Caki2 (cell line): ENCODE data around the gene SLX4. TPM values are rescaled to one million over a fixed set of nuclear protein-coding genes. Genes with fewer than 3 reads are reported as not detected.

Experiments
- DNase-seq: peaks from one replicate; pipeline ENCODE4 v3.0.0-alpha.2; 2015; ENCODE audit warnings: low read depth
- in situ Hi-C: cut with HindIII; loops from 2 replicates; pipeline ENCODE4 v1.10.0; 2016; ENCODE audit warnings: low sequenced_read_pairs, low pct_unique_long_range_greater_than_20kb, mixed read lengths
- total RNA-seq: library from RNA; depleted of rRNA; stranded (reverse); fragments of >200 nt; shearing (Covaris generic); gene quantifications from 2 replicates; pipeline ENCODE4 v1.2.3, GENCODE V29; 2014; ENCODE audit warnings: low replicate concordance

Gene SLX4
- total RNA-seq, 1 experiment from 2014 or later: 4.8 TPM

- in situ Hi-C loops: no loop called here
- no peak for DNase-seq
Observed at GRCh38 chr16:3607161-3607560, 4.2 kb downstream of the SLX4 start.

DNA sequence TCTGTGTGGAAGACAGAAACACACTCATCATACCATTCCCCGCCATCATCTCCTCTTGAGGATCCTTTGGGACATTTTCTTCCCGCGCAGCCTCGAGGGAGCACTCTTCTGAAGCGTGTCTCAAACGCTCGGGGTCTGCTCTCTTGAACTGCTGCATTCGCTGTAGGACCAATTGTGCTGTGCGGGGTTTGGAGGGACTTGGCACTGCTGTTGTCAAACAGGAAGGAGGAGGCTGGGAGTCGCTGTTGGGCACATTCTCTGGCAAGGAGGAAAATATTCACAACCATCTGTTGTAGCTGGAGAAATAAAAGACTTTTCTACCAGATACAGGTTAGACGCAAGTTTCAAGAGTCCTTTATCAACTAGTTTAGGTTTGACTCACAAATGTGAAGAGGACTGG is 5.0 kb downstream of the SLX4 start:
- no peak for DNase-seq
- in situ Hi-C loops: no loop called here

- in situ Hi-C loops: no loop called here
- DNase-seq: no peak
Observed at GRCh38 chr16:3602320-3602653, 9.1 kb downstream of the SLX4 start.

DNA sequence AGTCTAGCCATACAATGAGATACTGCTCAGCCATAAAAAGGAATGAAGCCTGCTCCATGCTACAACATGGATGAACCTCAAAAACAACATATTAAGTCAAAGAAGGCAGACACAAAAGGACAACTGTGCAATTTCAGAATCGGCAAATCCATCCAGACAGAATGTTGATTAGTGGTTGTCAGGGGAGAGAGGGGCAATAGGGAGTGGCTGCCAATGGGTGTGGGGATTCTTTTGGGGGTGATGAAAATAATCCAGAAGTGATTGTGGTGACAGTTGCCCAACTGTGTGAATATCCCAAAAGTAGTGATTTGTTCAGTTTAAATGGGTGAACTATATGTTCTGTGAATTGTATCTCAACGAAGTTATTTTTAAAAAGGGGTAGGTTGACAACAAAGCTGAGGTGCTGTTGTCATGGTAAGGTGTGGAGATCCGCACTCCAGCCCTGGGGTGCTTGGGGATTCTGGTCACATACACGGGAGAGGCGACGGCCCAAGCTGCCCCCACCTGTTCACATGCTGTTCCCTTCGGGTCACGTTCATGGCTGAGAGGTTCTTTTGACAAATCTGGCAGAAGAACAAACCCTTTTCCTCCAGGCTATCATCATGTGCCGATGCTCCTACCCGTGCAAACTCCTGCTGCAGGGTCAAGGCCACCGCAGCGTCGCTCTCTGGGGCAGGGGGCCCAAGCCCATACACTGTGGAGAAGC is 9.6 kb downstream of the SLX4 start:
- no peak for DNase-seq
- in situ Hi-C loops: no loop called here

GRCh38 chr16:3599922-3600321 is 11.5 kb downstream of the SLX4 start:
- in situ Hi-C loops: no loop called here
- no peak for DNase-seq

- in situ Hi-C loops: no loop called here
- DNase-seq: no peak
Observed at GRCh38 chr16:3599121-3599520, 12.3 kb downstream of the SLX4 start.

DNA sequence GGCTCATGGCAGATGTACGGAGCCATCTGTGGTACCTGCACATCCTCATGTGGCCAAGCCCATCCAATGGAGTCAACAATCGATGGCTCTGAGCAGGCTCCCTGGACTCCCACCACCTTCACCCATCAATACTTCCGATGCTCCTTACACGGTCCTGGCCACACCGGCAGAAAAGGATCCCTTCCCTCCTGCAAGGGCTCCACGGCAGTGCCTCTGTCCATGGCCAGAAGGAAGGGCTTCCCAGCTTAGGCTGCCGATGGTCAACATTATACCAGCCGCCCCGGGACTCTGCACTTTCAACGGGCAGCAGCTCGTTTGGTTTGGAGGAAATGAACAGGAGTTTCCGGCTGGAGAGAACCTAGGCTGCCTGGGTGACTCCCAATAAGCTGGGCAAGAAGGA is 13.2 kb downstream of the SLX4 start:
- in situ Hi-C loops: no loop called here
- no peak for DNase-seq

DNA sequence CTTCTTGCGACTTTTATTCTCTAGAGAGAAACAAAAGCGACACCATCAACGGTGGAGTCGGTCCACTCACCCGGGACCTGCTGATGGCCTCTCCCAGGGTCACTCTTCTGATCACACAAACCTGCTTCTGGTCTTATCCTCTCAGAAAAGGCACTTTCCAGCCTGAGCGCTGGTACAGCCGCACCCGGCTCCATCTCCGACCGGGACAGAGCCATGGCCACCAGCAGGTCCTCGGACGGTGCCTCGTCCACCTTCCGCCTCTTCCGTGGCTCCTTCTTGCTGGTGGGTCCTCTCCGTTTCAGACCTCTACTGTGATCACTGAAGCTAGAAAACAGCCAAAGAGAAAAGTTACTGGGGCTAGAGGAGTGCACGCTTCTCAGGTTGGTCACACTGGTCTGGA is 13.7 kb downstream of the SLX4 start:
- no peak for DNase-seq
- in situ Hi-C loops: no loop called here

DNA sequence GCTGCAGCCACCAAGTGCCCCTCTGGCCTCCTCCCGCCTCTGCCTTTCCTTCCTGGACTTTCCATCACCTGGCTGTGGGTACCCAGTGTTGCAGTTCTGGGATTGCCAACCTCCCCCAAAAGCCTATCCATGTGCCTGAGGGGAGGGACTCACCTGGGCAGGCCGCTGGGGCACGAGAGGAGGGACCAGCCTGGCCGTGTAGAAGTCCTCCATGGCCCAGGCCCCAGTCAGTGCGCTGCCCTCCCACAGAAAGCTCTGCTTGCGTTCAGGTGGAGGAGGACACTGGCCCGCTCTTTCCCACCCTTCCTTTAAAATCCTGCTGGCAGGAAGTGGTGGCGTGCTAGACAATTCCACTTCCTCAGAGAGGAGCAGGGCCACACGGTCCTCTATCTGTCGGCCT is 14.2 kb downstream of the SLX4 start:
- in situ Hi-C loops: no loop called here
- no peak for DNase-seq

- DNase-seq: no peak
- in situ Hi-C loops: no loop called here
Observed at GRCh38 chr16:3596101-3596861, 15.1 kb downstream of the SLX4 start.

- no peak for DNase-seq
- in situ Hi-C loops: no loop called here
Observed at GRCh38 chr16:3595521-3596021, 15.8 kb downstream of the SLX4 start.

GRCh38 chr16:3595110-3595486 is 16.3 kb downstream of the SLX4 start:
- in situ Hi-C loops: no loop called here
- no peak for DNase-seq

DNA sequence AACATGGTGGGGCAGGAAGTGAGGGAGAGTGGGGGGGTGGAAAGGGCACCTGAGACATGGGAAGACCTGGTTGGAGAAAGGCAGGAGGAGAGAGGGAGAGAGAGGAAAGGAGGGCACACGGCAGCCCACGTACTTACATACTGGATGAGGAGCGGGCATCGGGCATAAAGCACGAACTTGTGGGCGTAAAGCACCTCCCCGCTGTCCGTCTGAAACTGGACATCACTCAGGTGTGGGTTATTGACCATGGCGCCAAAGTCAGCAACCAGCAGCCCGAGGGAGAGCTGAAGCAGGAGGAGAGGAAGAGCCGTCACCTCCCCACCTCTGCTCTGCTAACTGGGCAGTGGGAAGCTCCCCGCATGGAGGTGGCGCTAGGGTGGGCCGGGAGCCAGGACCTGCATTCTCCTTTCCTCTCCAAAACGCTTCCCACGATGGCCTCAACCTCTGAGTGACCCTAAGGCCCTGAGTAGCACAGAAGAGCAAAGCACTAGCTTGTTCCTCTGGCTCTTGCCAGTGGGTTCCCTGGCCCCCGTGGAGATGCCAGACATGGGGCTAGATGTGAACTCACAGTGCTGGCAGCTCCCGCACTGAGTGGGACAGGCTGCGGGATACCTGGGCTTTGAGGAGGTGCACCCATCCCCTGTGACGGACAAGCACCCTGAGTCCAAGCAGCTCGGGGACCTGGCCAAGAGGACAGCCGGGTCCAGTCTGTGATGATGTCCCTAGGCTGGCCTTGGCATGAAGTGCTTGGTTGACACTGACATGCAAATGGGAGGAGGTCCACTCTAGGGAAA is 16.9 kb downstream of the SLX4 start:
- in situ Hi-C loops: no loop called here
- DNase-seq: no peak

- in situ Hi-C loops: no loop called here
- DNase-seq: no peak
Observed at GRCh38 chr16:3592559-3592958, 18.8 kb downstream of the SLX4 start.

DNA sequence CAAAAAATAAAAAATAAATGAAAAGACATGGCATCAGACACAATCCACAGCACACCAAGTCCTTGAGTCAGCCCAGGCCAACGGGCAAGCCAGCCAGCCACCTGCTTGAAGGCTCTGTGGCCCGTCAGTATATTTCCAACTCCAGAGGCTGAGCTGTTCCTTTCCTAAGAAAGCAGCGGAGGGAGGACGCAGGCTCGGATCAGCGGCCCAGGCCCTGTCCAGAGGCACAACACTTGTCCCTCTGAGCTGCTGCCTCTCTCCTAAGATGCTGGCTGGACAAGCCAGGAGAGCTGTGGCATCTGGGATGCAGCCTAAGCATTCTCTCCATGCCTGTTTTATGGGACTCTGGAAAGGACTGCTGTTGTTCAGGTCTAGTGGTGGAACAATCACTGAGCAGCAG is 19.4 kb downstream of the SLX4 start:
- in situ Hi-C loops: no loop called here
- DNase-seq: no peak

DNA sequence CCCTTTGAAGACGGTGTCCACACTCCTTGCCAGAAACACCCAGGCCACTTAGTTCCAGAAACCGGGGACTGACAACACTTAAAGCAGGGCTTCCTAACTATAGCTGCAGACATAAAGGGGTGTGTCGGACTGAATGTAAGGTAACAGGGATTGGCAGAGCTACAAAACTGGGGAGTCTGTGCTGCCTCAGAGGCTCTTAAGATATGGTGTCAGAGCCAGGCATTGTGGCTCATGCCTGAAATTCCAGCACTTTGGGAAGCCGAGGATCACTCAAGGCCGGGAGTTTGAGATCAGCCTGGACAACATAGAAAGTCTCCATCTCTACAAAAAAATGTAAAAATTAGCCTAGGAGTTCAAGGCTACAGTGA is 20.0 kb downstream of the SLX4 start:
- in situ Hi-C loops: no loop called here
- DNase-seq: no peak

DNA sequence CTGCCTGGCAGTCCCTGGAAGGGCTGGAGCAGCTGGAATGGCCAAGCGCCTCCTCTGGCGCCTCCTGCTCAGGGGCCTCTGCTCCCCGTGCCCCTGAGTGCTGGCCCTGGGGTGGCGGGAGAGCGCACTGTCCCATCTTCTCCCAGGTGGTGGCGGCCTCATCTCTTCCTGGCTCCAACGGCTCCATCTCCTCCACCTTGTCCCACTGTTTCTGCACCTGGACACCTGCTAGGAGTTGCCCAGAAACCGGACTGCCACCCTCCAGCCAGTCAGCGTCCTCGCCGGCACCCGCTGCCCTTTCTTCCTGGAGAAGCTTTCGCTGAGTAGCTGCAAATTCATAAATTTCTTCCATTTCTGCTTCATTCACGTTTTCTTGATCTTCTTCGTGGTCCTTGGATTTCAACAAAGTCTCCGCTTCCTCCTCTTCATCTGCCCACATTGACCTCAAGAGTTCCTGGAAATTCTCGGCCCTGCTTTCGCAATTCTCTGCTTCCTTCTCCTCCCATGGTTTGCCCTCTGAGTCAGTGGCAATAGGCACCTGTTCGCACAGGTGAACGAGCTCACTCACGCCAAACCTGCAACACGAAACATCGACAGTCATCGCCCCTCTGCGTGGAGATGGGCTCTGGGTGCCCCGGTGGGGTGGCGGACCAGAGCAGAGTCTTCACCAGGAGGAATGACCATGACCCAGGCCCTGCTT is 20.5 kb downstream of the SLX4 start:
- in situ Hi-C loops: no loop called here
- DNase-seq: no peak

DNA sequence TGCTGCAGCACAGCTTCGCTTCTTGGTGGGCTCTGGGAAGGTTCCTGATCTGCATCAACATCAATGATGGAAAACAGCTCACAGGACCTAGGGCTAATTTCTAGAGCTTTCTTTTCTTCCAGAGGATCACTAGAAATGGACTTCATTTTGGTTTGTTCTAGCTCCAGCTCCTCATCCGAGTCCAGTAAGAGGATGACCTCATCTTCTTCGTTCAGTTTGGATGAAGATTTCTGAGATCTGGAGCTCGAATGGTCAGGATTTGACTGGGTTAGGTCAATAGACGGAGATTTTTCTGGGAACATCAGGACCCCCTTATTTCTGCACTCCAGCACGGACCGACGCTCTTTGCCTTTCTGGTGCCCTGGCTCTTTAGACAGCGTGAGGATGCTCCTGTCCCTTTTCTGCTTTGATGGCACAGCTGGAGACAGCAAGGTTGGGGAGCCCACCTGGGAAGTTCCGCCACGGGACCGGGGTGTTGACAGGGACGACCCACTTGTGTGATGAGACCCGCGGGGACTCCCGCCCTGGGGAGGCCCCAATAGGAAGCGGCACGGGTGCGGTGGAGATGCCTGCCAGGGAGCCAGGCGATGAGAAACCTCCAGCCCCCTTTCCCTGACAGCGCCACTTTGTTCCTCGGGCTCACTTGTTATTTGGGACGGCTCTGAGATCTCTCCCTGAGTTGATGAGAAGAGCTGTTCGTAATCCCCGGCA is 21.3 kb downstream of the SLX4 start:
- no peak for DNase-seq
- in situ Hi-C loops: no loop called here
